HEK293T (cell line): Measurements from ENCODE around the gene JMJD6.
A peak's percentile ranks its signal among the peaks of the same experiment; 100 is the strongest.

Source experiments
- ARNT ChIP-seq: fragments of 450-650 bp; IDR thresholded peaks from 2 replicates; pipeline ENCODE4 v1.6.1; 2017; ENCODE audit warnings: mild to moderate bottlenecking
- BHLHE40 ChIP-seq: fragments of 450-650 bp; IDR thresholded peaks from 2 replicates; pipeline ENCODE4 v1.6.1; 2016; ENCODE audit warnings: mild to moderate bottlenecking, moderate library complexity, borderline replicate concordance
- ELF4 ChIP-seq: fragments of 450-650 bp; IDR thresholded peaks from 2 replicates; pipeline ENCODE4 v1.6.1; 2017; ENCODE audit warnings: antibody characterized with exemption
- FOXA1 ChIP-seq: fragments of 450-650 bp; IDR thresholded peaks from 2 replicates; pipeline ENCODE4 v1.6.1; 2016; ENCODE audit warnings: mild to moderate bottlenecking
- FOXK2 ChIP-seq: fragments of 450-650 bp; IDR thresholded peaks from 2 replicates; pipeline ENCODE4 v1.6.1; 2016; ENCODE audit warnings: mild to moderate bottlenecking
- FOXM1 ChIP-seq: fragments of 450-650 bp; IDR thresholded peaks from 2 replicates; pipeline ENCODE4 v1.6.1; 2017; ENCODE audit warnings: mild to moderate bottlenecking, borderline replicate concordance
- L3MBTL2 ChIP-seq: fragments of 450-650 bp; conservative IDR thresholded peaks from 2 replicates; pipeline ENCODE4 v1.6.1; 2016; ENCODE audit warnings: mild to moderate bottlenecking
- SUZ12 ChIP-seq: fragments of 450-650 bp; IDR thresholded peaks from 2 replicates; pipeline ENCODE4 v1.6.1; 2016; ENCODE audit warnings: mild to moderate bottlenecking
- ZNF384 ChIP-seq: fragments of 450-650 bp; IDR thresholded peaks from 2 replicates; pipeline ENCODE4 v1.6.1; 2016

DNA sequence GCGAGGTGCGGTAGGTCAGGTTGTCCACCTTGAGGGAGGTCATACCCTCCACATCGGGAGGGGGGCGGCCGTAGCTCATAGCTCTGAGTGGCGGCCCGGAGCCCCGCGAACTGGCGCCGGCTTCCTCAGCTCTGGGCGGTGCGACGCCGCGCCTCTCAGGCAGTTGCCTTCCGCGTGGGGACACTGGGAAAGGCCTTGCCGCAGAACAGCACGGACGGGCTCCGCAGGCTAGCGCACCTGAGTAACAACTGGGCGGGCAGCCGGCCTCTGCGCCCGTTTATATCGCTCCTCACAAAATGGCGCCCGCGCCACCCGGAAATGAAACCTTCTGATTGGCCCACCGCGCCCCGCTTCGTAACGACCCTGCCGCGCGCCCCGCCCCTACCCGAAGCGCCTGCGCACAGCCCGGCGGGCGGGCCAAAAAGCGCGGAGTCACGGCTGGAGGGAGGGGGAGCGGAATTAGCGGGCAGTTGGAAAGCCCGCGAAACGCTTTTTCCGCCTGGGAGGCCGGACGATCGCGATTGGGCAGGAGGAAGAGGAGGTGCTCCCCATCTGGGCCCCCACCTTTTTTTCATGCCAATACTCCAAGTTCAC lies 10.8 kb upstream of the JMJD6 start, which contains the start of gene SRSF2:
- no peak for TF ChIP-seq BHLHE40
- no peak for TF ChIP-seq ARNT
- no peak for TF ChIP-seq L3MBTL2
- TF ChIP-seq FOXA1, result no peak
- TF ChIP-seq FOXK2, result no peak
- peak; percentile 97 for TF ChIP-seq ELF4
- TF ChIP-seq SUZ12, result no peak
- TF ChIP-seq ZNF384, result no peak
- no peak for TF ChIP-seq FOXM1
